GM19043 (cell line): ENCODE measurements around the gene SLC39A12.

Experiments
- ATAC-seq: cut with Tn5 transposase; IDR thresholded peaks from one replicate; pipeline ENCODE4 v1.9.1; 2021; ENCODE audit warnings: low read depth; ENCODE audit not compliant: unreplicated experiment

The SLC39A12 gene

DNA sequence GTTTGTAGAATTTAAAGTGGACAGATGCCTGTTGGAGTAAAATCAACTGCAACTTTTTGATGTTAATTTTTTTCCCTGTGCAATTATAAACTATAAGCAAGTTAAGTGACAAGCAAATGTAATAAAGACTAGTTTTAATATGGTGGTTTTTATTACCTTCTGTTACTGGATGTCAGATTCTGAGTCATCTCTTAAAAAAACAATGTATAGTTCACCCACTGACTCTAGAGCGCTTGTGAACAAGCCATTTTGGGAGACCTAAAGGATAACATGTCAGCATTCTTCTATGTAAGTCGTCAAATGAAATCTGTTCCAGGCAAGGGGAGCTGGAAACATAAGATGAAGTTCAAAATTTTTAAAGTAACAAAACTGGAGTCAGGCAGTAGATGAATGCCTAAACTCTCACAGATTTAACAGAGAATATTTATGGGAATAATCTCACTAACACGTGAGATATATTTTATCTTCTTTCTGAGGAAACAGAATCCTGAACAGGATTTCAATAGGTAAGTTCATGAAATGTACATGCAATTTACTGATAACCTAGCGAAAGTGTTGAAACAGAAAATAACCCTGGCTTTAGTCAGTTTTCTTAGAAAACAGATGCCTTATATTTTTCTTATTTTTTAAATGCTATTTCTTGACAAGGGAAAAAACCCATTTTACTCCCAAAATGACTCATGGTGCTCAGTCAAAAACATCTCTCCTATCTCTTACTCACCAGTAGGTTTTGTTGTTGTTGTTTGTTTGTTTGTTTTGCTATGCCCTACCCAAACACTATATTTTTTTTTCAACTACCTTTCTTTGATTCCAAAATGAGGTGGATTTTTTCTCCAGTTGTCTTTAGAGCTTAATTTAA is 91.7 kb downstream of the SLC39A12 start:
- ATAC-seq, result no peak

DNA sequence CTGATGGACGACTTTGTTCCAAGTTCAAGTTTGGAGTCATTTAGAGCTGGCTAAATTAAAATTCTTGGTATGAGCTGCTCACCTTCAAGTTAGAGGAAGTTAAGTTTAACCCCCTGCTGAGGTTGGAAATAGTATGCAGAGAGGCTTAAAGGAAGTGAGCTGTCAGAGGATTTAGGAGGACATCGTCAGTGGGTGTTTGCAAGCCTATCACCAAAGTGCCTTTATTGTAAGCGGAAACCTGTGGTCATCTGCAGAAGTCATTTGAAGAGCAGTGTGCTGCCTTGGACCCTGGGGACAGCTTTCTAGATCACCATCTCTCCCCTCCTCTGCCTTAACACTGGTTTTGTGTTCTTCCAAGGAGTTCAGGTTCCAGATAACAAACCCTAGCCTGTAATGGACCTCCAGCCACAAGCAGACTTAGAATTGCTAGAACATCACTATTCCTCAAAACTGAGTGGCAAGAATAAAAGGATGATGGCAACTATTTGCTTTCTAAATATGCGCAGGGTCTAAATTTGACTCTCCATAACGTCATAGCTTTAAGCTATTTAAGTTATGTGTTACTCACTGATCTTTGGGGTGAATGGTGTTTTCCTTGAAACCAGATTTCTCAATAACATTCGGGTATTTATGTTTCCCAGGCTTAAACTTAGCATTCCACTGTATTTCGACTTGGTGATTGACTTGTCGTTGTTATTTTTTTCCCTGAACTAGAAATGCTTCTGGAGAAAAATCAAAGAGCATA is 93.4 kb downstream of the SLC39A12 start:
- ATAC-seq, result no peak

DNA sequence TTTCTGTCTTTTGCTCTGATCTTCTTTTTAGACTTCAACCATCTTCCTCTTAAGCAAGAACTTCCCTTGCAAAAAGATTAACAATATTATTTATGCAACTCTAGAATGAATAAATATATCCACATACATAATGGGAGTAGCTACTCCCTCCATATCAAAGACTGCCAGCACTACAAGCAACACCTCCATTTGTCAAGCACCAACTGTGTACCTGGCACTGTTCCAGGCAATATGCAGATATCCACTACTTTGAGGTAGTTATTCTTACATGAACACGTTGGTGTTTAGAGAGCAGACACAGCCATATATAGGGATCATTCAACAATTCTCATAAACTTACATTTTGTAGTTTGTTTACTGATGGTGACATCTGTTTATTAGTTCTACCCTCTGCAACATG is 104.9 kb downstream of the SLC39A12 start:
- ATAC-seq, result no peak

DNA sequence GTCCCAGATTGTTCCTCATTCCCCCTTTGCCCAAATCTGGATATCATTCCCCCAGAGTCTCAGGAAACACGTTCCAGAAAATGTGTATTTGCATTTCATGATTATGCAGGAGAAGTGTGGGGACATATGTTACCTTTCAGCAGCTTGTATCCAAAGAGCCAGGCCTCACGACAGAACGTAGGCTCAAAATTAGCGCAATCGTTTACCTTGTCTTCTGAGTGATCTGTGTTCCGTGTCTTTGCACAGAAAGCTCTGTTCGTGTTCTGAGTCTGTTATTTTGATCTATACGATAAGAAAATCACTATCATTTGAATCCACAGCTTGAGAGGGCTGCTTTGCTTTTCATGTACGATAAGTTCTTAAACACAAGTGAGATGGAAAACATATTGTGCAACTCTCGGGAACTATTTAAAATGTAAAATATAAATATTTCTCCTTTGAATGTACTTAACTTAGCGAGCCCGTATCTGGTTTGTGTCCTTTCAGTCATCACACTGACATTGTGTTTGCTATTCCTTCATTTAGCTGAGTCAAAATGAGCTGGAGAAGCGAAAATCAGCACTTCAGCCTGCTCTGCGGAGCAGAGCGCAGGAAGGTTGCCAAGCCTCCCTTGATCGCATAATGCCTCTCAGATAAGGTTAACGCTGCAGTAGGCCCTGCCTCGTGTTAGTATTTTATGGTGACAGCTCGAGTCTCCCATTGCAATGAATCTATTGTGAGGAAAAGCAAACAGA is 108.3 kb downstream of the SLC39A12 start:
- ATAC-seq, result no peak

DNA sequence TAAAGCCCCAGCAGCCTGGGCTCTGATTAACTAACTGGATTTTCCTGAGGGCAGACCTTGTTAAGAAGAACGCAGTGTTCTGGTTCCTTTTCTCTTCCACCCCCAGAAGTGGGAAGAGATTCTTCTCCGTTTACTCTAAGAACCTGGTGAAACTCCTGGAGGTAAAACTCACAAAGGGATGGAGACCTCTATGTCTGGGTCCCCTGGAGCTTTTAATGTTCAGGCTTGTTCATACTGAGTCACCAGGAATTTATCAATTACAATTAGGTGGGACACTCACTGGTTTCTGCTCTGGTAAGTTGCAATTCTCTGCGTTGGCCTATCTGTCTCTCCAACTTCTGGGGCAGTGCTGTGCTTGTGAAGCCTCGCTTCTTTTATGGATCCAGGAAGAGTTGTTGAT is 115.2 kb downstream of the SLC39A12 start:
- ATAC-seq, result no peak

DNA sequence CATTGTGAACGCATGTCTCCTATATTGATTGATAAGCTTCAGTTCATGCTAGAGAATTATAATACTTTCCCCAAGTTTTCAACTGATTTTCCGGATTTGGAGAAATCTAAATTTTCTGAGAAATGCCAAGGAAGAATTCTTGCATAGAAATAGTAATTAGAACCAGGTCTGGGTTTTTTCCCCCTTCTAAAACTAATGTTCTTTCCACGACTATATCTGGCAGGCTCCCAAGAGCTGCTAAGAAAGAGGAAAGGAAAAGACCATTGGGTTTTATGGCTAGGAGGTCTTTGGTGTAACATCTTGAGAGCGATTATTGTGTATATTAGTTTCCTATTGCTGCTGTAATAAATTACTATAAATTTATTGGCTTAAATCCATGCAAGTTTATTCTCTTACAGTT is 116.7 kb downstream of the SLC39A12 start:
- no peak for ATAC-seq

DNA sequence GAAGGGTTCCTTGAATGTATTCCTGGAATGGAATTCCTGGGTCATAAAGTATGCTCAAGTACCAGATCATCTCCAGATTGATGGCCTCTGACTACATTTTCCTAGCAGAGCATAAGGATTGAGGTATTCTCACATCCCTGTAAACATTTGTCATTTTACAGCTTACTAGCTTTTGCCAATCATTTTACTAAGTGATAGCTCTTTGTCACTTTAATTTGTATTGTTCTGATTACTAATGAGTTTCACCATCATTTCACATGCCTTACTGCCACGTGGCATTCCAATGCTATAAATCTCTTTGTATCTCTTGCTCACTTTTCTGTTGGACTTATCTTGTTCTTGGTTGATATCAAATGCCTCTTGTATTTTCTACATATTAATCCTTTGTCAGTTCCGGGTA is 119.9 kb downstream of the SLC39A12 start:
- ATAC-seq, result no peak

DNA sequence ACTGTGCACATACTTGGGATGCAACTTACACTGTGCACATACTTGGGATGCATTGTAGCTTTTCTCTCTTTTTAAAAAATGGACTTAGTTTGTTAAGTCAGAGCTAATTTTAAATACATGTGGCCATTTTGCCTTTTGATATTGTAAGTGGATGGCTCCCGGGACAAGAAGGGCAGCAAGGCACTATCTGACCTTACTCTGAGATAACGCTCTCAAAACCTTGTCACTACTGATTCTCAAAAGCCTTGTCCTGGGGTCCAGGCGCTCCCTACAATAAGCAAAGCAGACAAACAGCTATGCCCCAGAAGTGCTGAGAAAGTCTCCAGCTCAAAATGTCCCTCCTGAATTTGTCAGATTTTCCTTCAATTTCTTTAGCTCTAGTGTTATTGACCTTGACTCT is 121.6 kb downstream of the SLC39A12 start:
- ATAC-seq, result no peak

DNA sequence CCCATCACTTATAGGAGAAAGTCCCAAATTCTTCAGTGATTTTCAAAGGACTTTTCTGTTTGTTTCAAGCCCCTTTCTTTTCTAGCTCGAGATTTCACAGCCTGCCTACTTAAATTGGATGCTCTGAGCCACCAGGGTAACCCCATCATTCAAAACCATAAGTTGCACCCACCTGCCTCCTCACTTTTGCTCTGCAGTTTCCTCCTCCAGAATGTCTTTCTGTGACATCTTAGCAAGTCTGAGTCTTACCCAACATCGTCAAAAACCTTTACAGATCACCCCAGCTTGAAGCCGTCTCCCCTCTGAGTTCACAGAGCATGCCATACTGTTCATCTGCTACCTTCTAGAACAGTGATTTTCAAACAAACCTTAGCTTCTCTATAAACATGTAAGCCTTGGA is 124.2 kb downstream of the SLC39A12 start:
- ATAC-seq, result no peak

DNA sequence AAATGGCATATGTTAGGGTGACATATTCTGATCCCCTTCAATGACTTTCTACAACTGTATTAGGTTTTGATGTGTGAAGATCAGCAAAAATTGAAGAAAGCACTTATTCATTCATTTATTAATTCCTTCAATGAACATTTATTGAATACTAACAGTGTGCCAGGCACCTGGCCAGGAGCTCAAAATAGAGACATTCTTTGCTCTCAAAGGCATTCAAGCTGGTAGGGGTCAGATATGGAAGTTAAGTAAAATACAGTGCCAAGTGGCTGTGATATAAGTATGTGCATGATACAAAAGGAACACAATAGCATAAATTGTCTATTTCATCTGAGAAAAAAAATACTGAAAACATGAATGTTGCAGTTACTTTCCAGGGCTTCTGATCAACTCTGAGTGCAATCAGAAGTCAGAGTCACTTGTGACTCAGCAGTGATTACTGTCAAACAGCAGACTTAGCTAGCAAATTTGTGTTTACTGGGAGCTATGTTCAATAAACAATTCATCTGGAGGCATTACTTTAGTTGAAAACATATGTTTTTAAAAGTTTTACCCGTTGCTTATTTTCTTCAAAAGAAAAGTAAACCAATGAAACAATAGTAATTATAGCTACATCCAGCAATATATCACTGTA is 128.1 kb downstream of the SLC39A12 start:
- ATAC-seq, result no peak

DNA sequence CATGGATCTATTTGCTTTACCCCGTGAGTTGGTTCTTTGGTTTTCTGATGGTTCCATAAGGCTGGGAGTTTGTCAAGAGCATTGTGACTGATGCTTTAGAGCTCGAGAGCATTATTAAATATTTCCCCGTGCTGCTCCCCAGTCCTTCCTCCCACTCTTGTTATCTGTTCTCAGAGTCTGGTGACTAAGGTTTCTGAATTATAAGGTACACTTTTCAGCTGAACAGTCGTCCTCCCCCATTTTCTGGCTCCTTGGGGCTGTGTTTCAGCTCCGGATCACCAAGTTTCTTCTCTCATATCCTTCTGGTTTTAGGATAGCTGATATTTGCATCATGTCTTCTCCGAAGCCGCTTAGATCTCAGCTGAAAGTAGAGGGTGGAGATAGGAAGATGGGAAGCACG is 130.7 kb downstream of the SLC39A12 start:
- ATAC-seq, result no peak

DNA sequence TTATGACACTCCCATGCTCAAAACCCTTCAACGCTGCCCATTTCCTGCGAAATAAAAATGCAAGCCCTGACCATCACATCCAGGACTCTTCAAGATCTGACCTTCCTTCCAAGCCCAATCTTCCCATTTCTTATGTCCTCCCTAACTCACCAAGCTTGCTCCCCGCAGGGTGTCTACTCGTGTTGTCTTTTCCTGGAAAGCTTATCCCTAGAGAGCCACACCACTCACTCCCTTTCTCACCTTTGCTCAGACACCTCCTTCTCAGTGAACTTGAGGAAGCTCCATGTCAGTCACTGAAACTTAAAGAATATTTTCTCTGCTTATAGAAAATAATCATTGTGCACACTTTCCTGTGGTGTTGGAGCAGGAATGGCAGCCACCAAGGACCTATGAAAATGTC is 134.1 kb downstream of the SLC39A12 start:
- ATAC-seq, result no peak

DNA sequence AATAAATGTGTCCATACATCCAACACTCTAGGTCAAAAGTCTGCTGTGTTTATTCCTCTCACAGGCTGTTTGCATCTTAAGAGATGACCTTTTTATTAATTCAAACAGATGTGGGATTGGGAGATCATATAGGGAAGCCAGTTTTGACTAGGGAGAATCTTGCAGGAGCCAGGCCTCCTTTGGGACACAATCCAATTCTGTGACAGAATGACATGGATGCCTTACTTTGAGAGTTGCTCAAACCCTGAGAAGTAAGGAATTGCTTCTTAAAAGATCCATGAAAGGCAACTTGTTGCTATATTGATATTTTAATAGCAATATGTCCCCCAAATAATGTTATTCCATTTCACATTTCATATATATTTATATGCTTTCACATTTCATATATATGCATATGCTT is 135.0 kb downstream of the SLC39A12 start:
- ATAC-seq, result no peak

DNA sequence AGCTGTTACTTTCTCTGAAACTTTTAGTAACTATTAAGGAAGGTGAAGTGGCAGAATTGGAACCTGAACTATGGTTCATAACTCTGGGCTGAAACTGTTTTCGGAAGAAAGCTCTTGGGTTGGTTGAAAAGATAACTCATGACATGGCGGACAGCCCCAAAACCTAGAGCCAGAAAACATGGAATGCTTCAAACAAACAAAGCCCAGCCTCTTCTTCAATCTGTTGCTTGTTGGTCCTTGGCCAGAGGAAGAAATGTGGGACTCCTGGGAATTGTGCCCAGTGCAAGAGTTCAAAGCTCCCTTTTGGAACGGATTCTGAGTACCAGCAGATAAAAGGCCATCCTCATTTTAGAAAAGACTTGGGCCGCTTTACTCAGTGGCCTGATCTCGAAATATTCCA is 135.6 kb downstream of the SLC39A12 start:
- ATAC-seq, result no peak
